ENCODE results near the gene DPEP3. TPM values are rescaled to one million over a fixed set of nuclear protein-coding genes. Genes with fewer than 3 reads are reported as not detected.
"Not testable (repeated sequence)": the region's sequence is repeated elsewhere in the genome, so short reads cannot be mapped to it uniquely, and the experiment has no call there.

The DPEP3 gene
- total RNA-seq, 2 experiments from 2014 or later = 0.16 to 0.25 TPM

- H3K4me1 Mint-ChIP-seq (ENCODE audit: low read depth) = peaks cover under 1% of the 10 kb centered on the region
- ATAC-seq (no peak), DNase-seq (no peak)
- ChIA-PET POLR2A (interaction anchor here (0.7 to 1.1 kb wide), 3 partner anchors 10 to 45 kb away, joined by 3 to 4 read pairs (median 3); no protein-coding TSS in a partner anchor), CTCF (interaction anchor here (0.9 to 1.1 kb wide), 3 partner anchors 12 to 139 kb away, joined by 3 to 4 read pairs (median 3); no protein-coding TSS in a partner anchor)
- no peak overlapping the region for H3K4me3 Mint-ChIP-seq
- TF ChIP-seq CTCF (IDR thresholded peaks at IDR 0.05) = no peak
- no peaks in the 10 kb centered on the region for H3K27me3 Mint-ChIP-seq
- no peaks in the 10 kb centered on the region for H3K36me3 Mint-ChIP-seq (ENCODE audit: low read depth)
- intact Hi-C loops (cut with micrococcal nuclease) = no loop called here
- no peak overlapping the region for H3K27ac Mint-ChIP-seq
- H3K9me3 Mint-ChIP-seq = no peaks in the 10 kb centered on the region
Measured at GRCh38 chr16:67977469-67978227, 2.7 kb downstream of the DPEP3 start.

GRCh38 chr16:67977005-67977404 lies 3.3 kb downstream of the DPEP3 start:
- POLR2A ChIA-PET = interaction anchor here (0.7 to 1.1 kb wide), 2 partner anchors 12 to 45 kb away, joined by 3 to 4 read pairs; no protein-coding TSS in a partner anchor
- ATAC-seq (no peak), DNase-seq (no peak)
- H3K36me3 Mint-ChIP-seq (ENCODE audit: low read depth) = no peaks in the 10 kb centered on the region
- CTCF ChIA-PET = no interaction called here
- H3K27me3 Mint-ChIP-seq = no peaks in the 10 kb centered on the region
- H3K4me1 Mint-ChIP-seq (ENCODE audit: low read depth) = no peaks in the 10 kb centered on the region
- no peaks in the 10 kb centered on the region for H3K9me3 Mint-ChIP-seq
- H3K27ac Mint-ChIP-seq = no peak overlapping the region
- intact Hi-C loops (cut with micrococcal nuclease) = no loop called here
- TF ChIP-seq CTCF (IDR thresholded peaks at IDR 0.05) = no peak
- no peak overlapping the region for H3K4me3 Mint-ChIP-seq

- no peak overlapping the region for H3K27ac Mint-ChIP-seq
Measured at GRCh38 chr16:67976205-67976604, 4.1 kb downstream of the DPEP3 start.

GRCh38 chr16:67975321-67976105 lies 4.8 kb downstream of the DPEP3 start:
- DNase-seq (no peak), ATAC-seq (no peak)
- Mint-ChIP-seq H3K27me3 (no peaks in the 10 kb centered on the region), H3K4me3 (no peak overlapping the region), H3K9me3 (no peaks in the 10 kb centered on the region), H3K4me1 (ENCODE audit: low read depth) (no peaks in the 10 kb centered on the region), H3K27ac (no peak overlapping the region), H3K36me3 (ENCODE audit: low read depth) (no peaks in the 10 kb centered on the region)
- TF ChIP-seq CTCF (IDR thresholded peaks at IDR 0.05) = no peak
- CTCF ChIA-PET = no interaction called here
- intact Hi-C loops (cut with micrococcal nuclease) = no loop called here
- POLR2A ChIA-PET = no interaction called here

More at GRCh38 chr16:67976205-67976604, 4.1 kb downstream of the DPEP3 start:
- no peak for ATAC-seq
- no peak for DNase-seq
- no peak overlapping the region for H3K4me3 Mint-ChIP-seq
- no peaks in the 10 kb centered on the region for H3K27me3 Mint-ChIP-seq
- H3K36me3 Mint-ChIP-seq (ENCODE audit: low read depth) = no peaks in the 10 kb centered on the region
- H3K9me3 Mint-ChIP-seq = no peaks in the 10 kb centered on the region
- ChIA-PET CTCF (no interaction called here), POLR2A (no interaction called here)
- intact Hi-C loops (cut with micrococcal nuclease) = no loop called here
- no peaks in the 10 kb centered on the region for H3K4me1 Mint-ChIP-seq (ENCODE audit: low read depth)
- no peak for TF ChIP-seq CTCF (IDR thresholded peaks at IDR 0.05)

- H3K36me3 Mint-ChIP-seq (ENCODE audit: low read depth); H3K4me1 Mint-ChIP-seq (ENCODE audit: low read depth); H3K9me3 Mint-ChIP-seq; POLR2A ChIA-PET; H3K4me3 Mint-ChIP-seq; intact Hi-C loops (cut with micrococcal nuclease); CTCF ChIA-PET; ATAC-seq; H3K27ac Mint-ChIP-seq; H3K27me3 Mint-ChIP-seq; DNase-seq: not testable (repeated sequence)
Measured at GRCh38 chr16:67972285-67972684, 8.0 kb downstream of the DPEP3 start.

Data from activated CD8-positive, alpha-beta T cell treated with anti-CD3 and anti-CD28 coated beads for 36 hours (primary cell).